GDM1 (cell line): ENCODE data around the gene PPARA.

Experiments
- DNase-seq: peaks from one replicate; lab custom pipeline; 2025; lab: John Stamatoyannopoulos, UW

PPARA gene

DNA sequence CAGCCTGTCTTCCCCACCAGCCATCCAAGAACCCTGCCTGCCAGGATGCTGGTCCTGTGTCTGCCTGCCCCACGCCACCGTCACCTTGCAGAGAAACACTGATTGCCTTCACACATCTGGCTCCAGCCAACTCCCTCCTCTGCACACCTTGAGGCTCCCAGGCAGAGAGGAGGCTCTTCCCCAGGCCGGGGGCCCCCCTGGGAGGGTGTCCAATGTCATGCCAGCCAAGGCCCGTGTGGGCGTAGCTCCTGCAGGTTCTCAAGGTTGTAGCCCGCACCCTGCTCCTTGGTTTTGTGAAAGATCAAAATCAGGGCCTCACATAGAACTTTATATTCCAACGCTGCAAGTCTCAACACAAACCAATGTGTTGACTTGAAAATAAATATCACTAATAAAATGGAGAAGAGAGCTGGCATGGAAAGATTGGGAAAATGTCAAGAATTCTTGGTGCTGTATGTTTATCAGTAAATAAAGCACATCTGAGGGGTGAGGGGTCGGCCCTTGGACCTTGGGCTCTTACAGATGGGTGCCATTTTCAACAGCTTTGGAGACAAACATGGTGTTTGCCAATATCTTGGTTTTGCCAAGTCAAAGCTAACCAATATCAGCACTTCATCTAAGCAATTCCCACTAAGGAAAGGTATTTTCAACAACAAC lies 6.7 kb upstream of the PPARA start:
- DNase-seq: no peak

DNA sequence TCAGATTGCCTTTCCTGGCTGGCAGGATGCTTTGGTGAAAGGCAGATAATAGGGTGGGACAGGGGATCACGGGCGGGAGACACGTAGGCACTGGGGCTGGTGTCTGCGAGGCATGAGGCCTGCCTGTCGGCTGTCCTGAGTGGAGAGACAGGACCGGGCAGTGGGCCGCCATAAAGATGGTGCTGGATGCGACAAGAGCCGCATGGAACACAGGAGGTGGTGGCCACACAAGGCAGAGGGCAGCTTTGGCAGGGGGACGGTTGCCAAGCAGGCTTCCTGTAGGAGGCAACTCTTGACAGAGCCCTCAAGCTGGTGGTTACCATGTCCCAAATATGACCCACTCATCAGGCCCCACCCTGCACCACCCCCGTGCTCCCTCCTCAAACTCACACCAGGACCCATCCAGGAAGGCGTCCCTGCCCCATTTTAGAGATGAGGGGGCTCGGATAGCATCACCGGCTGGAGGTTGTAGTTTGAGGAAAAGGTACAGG lies 4.9 kb upstream of the PPARA start:
- DNase-seq: no peak

DNA sequence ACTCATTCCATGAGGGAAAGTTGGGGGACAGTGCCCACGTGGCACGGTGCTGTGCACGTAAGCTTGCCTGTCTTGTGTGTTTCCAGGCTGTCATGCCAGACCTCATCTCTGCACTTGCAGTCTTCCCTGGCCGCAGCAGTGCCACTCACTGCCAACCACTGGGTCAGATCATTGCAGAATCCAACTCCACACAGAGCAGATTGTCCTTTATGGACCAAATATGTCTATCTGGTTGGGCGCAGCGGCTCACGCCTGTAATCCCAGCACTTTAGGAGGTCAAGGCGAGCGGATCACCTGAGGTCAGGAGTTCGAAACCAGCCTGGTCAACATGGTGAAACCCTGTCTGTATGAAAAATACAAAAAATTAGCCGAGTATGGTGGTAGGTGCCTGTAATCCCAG lies 4.4 kb upstream of the PPARA start:
- DNase-seq: no peak

DNA sequence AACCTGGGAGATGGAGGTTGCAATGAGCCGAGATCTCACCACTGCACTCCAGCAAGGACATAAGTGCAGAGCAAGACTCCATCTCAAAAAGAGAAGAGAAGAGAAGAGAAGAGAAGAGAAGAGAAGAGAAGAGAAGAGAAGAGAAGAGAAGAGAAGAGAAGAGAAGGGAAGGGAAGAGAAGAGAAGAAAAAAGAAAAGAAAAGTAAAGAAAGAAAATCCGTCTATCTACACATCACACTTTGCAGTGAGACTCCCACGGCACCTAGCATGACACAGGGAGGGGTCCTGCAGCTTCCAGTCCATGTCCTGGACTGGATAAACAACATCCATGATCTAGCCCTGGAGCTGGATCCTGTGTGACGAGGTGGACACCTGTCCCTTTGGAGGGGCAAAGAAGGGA lies 4.0 kb upstream of the PPARA start:
- DNase-seq: no peak

DNA sequence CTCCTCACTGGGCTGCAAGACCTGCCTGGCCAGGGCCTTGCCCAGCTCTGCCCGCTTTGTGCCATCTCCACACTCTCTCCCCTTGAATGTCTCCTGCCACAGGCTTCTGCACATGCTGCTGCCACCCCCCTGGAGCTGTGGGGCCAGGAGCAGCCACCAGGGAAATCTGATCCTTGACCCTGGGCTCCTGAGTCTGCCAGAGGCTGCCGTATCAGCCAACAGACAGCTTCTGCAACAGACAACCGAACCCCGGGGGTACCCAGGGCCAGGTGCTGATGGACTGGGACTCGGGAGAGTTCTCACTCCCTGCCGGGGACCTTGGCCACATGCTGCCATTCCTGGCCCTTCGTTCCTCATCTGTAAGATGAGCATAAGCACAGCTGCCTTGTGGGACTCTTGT lies 3.3 kb upstream of the PPARA start:
- no peak for DNase-seq

DNA sequence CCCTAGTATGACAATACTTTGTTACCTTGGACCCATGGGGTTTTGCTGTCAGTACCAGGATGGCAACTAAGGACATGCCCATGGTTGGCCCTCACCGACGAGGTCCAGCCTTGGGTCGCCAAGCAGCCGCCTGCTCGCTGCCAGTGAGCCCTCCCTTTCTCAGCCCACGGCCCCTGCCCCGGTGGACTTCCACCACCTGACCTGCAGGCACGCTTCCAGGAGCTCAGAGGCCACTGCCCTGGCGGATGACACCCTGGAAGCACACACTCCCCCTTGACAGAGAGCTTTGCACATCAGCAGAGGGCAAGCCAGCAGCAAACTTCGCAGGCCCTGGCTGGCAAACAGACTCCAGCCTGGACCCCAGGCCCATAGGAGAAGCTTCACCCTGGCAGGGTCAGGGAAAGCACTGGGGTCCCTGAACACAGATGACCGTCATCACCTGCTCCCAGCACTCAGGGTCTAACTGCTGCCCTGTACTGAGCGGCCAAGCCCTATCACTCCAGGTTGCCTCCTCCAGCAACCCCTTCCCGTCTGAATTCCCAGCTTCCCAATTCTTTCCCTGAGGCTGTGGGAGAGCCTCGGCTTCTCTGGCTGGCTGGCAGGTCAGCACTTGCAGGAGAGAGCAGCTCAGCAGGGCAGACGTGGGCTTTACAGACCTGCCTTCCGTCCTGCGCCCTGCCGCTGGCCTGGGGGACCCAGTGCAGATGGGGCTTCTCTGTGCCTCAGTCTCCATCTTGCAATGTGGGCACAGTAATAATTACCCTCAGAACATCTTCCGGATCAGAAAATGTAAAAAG lies 2.7 kb upstream of the PPARA start:
- no peak for DNase-seq

DNA sequence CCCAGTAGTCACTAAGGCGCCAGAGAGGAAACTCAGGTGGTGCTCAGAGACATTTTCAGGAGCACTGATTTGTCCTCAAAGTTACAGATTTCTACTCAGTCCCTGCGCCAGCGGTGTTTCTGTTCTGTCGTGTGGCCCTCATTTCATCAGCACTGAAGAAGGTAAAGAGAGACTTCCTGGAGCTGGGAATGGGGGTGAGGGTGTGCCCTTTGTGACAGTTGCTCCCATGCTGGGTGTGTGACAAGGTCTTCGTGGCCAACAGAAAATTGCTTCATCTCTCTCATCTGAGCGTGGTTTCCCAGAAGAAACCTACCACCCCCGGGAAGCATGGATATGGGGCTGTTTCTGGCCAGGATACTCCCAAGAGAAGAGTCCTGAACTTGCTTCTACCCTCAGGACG lies 2.0 kb upstream of the PPARA start:
- no peak for DNase-seq

DNA sequence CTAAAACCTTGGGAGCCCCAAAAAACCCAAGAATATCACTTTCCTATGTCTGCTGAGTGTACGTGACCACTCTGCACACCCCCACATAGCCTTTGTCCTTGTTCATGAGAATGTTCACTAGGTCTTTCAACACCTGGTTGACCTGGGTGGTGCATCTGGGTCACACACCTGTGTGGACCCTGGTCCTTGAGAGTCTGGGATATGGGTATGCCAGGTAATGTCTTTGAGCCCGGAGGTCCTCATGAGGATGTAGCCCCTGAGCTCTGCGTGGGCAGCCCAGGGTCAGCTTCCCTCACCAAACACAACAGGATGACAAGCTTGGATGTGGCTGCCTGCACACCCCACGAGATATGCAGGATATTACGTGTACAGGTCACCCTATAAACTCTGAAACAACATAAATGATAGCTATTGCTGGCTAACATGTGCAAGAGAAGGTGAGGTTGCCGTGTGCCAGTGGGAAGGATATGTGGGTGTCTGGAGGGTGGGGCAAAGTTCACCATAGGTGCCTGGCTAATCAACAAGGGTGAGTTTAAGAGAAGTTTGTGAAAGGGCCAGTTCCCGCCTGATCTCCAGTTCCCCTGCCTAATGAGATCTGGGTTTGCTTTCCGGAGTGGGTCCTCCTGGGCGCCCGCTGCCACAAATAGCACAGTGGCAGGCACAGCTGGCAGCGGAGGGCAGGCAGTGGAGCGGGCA lies 1.4 kb upstream of the PPARA start:
- DNase-seq: no peak

DNA sequence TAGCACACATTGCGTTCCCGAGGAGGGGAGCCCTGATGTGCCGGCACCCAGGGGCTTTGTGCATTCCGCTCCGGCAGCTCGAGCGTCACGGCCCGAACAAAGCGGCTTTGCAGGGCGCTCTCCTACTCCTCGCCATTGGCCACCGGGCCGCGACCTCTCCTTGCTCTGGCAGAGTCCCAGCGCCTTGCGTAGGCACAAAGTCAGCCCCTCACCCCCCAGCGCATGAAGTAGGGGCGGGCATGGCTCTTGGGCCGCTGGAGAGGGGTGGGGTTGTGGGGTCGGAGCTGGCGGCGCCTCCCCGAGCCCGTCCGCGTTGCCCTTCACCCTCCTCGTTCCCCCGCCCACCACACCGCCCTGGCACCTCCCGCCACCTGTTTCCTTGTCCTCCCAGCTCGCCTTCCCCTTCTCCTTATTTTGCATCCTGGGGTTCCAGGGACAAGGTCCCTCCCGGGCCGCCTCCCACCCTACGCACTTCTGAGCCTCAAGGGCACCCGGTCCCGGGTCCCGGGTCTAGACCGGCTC lies 753 bp upstream of the PPARA start:
- DNase-seq: no peak

DNA sequence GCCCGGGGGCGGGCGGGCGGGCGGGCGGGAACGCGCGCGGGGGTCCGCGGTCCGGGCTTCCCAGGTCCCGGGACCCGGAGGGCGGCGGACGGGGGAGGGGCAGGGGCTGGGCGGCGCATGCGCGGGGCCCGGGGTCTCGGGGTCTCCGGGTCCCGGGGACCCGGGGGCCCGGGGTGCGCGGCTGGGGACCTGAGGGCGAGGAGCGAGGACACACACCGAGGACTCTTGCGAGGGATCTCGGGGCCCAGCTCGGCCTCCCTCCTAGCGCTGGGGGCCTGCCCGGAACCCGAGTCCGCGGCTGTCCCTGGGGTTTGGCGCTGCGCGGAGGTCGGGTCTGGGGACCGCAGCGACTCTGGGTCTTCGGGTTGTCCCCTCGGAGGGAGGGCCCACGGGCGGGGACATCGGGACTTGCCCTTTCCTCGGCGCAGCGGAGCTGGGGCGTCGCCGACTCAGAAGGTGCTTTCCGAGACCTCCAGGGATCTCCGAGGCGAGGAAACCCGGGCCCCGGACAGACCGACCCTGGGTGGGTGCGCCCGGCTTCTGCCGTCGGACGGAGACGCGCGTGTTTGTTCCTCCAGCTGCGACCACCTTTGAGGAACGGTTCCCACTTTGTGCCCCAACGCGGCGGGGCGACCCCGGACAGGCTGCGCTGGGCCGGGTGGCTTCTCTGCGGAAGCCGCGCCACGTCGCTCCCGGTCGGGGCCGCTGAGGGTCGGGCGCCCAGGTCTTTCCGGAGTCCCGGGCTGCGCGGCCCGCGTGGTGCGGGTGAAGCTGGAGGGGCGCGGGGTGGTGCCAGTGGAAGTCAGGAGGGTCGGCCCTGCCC lies 540 bp downstream of the PPARA start:
- no peak for DNase-seq

DNA sequence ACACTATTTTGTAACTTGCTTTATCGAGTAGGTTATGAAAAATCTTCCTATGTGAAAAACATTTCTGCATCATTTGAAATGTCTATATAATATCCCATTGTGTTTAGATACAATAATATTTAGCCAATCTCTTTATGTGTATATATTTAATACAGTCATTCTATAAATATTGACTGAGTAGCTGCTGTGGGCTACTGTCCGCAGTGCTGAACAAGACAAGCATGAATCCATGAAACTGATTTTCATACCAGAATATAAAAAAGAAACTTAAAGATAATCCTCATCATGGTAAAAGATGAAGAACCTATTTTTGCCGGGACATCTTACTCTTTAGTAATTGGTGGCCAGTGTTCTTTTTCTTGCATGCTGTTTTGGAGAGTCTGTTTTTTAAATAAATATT lies 3.6 kb downstream of the PPARA start:
- DNase-seq: no peak

DNA sequence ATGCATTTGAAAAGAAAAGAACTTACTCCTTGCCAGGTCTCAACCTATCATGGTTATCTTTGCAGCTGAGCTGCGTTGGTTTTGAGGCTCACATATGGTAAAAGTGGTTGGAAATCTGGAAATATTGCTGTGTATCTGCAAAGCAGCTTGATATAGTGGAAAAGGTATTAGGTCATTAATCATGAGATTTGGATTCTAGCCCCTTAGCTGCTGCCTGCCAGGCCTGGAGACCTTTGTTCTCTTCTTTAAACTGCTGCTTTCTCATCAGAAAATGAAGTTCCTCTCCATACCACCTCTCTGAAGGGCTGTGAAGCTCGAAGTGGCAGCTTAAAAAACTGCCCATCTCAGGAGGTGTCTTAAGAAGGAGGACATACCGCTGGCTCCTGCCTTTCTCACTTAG lies 5.7 kb downstream of the PPARA start:
- DNase-seq: no peak

DNA sequence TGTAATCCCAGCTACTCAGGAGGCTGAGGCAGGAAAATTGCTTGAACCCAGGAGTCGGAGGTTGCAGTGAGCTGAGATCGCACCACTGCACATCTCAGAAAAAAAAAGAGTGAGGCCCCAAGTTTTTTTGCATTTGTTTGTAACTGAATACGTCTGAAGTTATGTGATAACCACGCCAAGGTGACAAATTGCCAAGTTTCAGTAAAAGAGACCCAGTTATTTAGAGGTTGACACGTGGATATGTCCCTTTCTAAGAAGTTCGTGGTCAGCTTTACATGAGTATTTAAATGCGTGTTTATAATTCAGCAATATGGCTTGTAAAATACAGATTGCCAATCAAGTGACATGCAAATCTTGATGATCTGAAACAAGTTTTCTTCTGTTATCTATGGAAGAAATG lies 8.0 kb downstream of the PPARA start:
- DNase-seq: no peak

DNA sequence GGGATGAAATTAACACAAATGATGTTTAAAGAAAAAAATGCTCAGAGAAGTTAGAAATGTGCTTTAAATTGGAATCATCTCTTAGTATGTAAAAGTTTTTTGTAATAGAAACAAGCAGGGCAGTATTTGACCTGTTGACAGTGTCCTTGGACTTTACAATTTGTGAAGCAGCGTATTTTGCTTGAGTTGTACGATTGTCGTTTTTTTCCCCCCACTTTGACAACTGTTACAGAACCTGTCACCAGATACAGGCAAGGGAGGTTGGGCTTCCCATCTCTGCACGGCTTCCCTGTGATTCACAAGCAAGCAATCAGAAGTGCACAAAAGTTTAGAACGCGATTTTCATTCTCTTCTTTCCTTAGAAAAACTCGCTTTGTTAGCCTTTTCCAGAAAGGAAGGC lies 8.9 kb downstream of the PPARA start:
- DNase-seq: no peak

DNA sequence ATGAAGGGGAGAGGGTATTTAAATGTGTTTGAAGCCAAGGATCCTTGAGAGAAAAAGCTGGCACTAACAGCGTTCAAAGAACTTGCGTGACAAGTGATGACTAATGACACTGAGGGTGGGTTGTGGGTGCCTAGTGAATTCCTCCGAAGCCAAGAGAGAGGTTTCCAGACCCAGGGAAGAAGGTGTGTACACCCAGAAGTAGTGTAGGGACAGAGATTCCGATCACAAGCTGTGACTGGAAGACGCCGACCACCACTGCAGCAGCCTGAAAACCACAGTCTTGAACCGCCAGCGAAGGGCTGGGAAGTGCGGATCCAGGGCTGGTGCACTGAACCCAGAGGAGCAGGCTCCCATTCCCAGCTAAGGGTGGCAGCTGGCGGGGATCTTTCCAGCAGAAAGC lies 9.5 kb downstream of the PPARA start:
- DNase-seq: no peak

DNA sequence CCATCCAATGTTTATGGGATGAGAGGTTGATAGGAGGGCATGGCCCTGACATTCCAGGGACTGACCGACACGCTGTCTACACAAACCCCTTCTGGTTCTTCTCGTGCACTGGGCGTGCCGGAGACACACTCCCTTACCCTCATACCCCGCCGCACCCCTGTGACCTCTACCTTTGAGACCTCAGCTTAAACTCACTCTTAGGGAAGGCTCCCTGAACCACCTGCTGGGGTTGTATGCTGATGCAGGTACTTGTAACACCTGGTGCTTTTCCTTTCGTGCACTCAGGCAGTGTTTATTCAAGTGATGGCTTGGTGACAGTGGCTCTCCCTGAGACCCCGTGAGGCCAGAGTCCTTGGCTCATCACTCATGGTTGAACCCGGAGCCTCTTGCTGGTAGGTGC lies 12.0 kb downstream of the PPARA start:
- DNase-seq: no peak

DNA sequence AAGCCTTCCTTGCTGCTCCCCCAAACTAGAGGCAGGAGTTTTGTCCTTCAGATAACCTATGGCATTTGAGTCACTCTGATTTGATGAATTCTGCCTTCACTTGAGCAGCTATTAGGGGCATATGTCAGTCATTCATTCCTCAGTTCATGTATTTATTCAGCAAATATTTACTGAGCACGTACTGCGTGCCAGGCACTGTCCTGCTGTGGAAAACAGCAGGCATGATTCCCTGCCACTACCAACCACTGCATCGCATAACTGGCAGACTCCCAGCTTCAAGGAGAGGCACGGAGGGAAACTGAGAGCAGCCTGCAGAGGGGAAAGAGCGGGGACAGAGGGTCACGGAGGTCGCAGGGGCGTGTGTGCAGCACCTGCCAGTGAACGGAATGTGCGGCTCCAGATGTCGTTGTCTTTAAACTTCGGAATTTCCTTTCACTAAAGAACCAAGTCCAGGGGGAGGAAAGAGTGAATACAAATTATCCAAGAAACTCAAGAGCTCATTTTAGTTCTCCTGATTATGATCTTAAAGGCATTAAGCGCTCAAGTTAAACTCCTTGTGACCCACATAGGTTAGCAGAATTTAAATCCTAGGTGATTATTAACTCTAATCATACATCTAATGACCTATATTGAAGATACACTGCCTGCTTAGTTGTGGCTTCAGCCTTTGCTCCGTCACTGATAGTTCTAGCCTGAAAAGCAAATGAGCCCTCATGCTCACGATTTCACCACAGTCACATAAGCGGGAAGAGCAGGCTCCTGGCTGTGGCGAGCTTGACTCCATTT lies 12.6 kb downstream of the PPARA start:
- DNase-seq: no peak

DNA sequence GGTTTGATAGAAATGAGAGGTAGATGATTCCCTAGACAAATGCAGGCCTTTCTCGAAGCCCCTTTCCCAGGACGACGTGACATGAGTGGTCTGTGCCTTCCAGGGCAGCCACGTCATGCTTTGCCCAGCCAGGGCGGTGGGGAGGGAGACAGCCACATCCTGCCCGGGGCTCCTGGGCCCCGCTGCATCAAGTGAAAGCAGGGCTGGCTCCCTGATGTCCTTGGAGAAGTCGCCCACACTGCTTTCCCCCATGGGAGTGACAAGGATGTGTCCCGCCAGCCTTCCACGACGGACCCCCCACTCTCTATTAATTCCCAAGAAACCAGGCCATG lies 13.2 kb downstream of the PPARA start:
- DNase-seq: no peak

DNA sequence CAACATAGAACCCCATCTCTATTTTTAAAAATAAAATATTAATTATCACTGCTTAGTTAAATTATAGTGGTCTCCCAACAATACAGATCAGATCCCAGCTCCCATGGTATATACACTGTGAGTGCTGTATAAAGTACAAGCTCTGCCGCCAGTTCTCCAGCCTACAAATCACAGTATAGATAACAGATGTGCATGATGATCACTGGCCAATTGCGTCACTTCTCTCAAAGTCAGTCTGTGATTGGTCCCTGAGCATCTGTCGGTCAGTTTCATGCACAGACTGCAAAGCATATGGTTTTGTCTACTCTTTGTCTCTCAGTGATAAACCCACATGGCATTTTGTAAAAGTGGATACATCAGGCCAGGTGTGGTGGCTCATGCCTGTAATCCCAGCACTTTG lies 15.7 kb downstream of the PPARA start:
- DNase-seq: no peak

DNA sequence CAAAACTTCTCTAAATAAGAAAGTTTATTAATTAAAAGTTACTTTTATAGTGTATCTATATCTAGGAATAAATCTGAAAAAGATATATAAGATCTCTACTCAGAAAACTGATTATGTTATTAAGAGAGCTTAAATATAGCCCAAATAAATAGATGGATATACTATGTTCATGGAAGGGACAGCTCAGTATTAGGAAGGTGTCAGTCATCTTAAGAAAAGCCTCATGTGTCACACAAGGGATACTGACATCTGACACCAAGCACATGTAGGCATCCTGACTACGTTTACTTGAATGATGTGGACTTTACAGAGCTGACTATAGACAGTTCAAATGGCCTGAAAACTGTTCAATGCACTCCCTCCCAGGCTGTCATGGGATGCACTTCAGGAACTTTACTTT lies 19.3 kb downstream of the PPARA start:
- no peak for DNase-seq

DNA sequence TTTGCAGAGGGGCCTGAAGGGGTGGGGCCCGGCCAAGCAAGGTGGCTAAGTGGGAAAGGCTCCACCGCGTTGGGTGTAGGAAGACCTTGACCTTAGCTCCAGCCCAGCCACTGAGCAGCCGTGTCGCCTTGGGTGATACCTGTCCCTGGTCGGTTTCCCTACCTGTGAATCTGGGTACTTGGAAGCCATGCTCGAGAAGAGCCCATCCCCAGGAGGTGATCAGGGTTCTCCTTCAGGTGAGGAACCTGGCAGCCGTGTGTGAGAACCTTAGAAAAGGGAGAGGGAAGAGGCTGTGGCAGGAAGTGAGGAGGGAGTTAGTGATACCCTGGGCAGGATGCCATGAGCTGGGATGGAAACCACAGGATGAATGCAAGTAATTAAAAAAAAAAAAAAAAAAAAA lies 21.6 kb downstream of the PPARA start:
- DNase-seq: no peak
